Gastroesophageal sphincter (tissue), 3 donors: ENCODE results near the gene CDH15.

Experiments used
- CTCF ChIP-seq, 4 experiments: fragments of 200-600 bp in 2 of 4; fragments of 450-650 bp in 2 of 4; sonication (generic) in 1 of 4; IDR thresholded peaks; one replicate each; pipeline ENCODE4 v1.5.1; 2017 to 2019; ENCODE audit warnings: antibody characterized with exemption in 4 of 4, mild to moderate bottlenecking in 2 of 4, moderate library complexity in 2 of 4
- EP300 ChIP-seq: sonication (generic); formaldehyde crosslinking; IDR thresholded peaks from one replicate; pipeline ENCODE4 v1.6.1; 2017; ENCODE audit warnings: antibody characterized with exemption, mild to moderate bottlenecking
- POLR2AphosphoS5 ChIP-seq: sonication (generic); formaldehyde crosslinking; IDR thresholded peaks from one replicate; pipeline ENCODE4 v1.6.1; 2017; ENCODE audit warnings: antibody characterized with exemption

DNA sequence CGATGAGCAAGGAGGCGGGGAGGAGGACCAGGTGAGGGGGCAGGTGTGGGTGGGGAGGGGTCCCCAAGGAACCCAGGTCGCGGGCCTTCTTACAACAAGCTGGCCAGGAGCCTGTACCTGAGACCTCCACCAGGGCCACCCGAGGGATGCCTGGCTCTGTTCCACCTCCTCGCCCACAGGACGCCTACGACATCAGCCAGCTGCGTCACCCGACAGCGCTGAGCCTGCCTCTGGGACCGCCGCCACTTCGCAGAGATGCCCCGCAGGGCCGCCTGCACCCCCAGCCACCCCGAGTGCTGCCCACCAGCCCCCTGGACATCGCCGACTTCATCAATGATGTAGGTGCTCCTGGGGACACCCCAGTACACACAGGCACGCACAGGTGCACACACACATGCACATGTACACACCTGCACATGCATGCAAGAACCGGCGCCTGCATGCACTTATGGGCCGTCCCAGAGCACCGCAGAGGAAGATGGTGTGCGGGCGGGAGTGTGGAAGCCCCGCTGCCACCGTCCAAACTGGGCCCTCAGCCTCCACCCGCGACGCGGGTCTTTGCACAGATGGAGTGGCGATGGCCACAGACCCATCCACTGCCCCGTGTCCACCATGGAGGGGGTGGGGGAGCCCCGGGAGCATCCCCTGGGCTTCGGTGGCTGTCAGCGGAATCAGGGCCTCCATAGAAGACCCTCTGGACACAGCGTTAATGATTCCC lies 22.2 kb downstream of the CDH15 start:
- TF ChIP-seq POLR2AphosphoS5 (no peak), CTCF (IDR thresholded peaks at IDR 0.05) (no peak), EP300 (no peak)
